Astrocyte of the cerebellum (primary cell): ENCODE data around the gene ZNF536.

Source experiments
- DNase-seq: peaks from one replicate; pipeline ENCODE4 v3.0.0-alpha.2; 2011; ENCODE audit warnings: low read depth
- H3K4me3 ChIP-seq: 2 replicates; pipeline ENCODE4 v1.5.1; 2011; ENCODE audit warnings: mild to moderate bottlenecking, low read depth, low read length, moderate library complexity
- in situ Hi-C: cut with HindIII; loops from 2 replicates; pipeline ENCODE4 v1.10.0; 2017; ENCODE audit warnings: low sequenced_read_pairs
- TF ChIP-seq, protein P1 (sequence below): IDR thresholded peaks from 2 replicates; pipeline ENCODE4 v1.5.1; 2012; ENCODE audit warnings: low read length, low read depth, moderate library complexity, mild to moderate bottlenecking; ENCODE audit errors: missing control alignments

Gene ZNF536

GRCh38 chr19:30530751-30531150 lies 158.6 kb downstream of the ZNF536 start:
- in situ Hi-C loops = no loop called here
- TF ChIP-seq, protein P1, sequence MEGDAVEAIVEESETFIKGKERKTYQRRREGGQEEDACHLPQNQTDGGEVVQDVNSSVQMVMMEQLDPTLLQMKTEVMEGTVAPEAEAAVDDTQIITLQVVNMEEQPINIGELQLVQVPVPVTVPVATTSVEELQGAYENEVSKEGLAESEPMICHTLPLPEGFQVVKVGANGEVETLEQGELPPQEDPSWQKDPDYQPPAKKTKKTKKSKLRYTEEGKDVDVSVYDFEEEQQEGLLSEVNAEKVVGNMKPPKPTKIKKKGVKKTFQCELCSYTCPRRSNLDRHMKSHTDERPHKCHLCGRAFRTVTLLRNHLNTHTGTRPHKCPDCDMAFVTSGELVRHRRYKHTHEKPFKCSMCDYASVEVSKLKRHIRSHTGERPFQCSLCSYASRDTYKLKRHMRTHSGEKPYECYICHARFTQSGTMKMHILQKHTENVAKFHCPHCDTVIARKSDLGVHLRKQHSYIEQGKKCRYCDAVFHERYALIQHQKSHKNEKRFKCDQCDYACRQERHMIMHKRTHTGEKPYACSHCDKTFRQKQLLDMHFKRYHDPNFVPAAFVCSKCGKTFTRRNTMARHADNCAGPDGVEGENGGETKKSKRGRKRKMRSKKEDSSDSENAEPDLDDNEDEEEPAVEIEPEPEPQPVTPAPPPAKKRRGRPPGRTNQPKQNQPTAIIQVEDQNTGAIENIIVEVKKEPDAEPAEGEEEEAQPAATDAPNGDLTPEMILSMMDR = no peak
- DNase-seq = no peak
- no peak overlapping the region for H3K4me3 ChIP-seq

GRCh38 chr19:30535011-30535410 lies 162.8 kb downstream of the ZNF536 start:
- no peak for DNase-seq
- TF ChIP-seq, protein P1 = no peak
- in situ Hi-C loops = no loop called here
- H3K4me3 ChIP-seq = no peak overlapping the region

GRCh38 chr19:30536975-30537374 lies 164.8 kb downstream of the ZNF536 start:
- TF ChIP-seq, protein P1 = no peak
- H3K4me3 ChIP-seq = no peak overlapping the region
- DNase-seq = no peak
- in situ Hi-C loops = no loop called here

GRCh38 chr19:30539315-30539714 lies 167.1 kb downstream of the ZNF536 start:
- DNase-seq = no peak
- in situ Hi-C loops = no loop called here
- H3K4me3 ChIP-seq = no peak overlapping the region
- TF ChIP-seq, protein P1 = no peak

DNA sequence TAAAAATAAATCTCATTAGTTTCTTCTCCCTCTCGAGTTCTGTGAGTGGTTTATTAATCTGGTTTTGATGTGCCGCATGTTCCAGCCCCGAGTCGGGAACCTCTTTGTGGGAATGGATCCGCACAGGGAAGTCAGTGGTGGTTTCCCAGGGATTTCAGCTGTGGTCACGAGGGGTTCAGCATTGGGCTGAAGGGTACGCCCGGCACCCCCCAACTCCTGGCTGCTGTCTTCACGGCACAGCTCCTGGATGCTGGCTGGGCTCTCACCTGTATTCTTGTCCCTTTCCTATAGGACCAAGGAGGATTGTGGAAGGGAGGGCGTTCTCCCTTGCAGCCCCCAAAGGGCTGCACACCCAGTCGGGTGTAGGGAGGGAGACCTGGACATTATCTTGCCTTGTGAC lies 167.8 kb downstream of the ZNF536 start:
- in situ Hi-C loops = no loop called here
- no peak for DNase-seq
- TF ChIP-seq, protein P1 = no peak
- H3K4me3 ChIP-seq = no peak overlapping the region

GRCh38 chr19:30540761-30541160 lies 168.6 kb downstream of the ZNF536 start:
- in situ Hi-C loops = no loop called here
- TF ChIP-seq, protein P1 = no peak
- H3K4me3 ChIP-seq = no peak overlapping the region
- DNase-seq = no peak

- TF ChIP-seq, protein P1 = no peak
- no peak overlapping the region for H3K4me3 ChIP-seq
- in situ Hi-C loops = no loop called here
- DNase-seq = no peak
These were observed 169.4 kb downstream of the ZNF536 start for GRCh38 chr19:30541575-30541974.
